Panc1 (cell line): ENCODE results near the gene ELMO2. TPM values are rescaled to one million over a fixed set of nuclear protein-coding genes. Genes with fewer than 3 reads are reported as not detected.

Experiments used
- ATAC-seq: fragments of 200-7000 bp; cut with Tn5 transposase; 2 replicates; pipeline ENCODE4 v1.9.1; 2020; ENCODE audit warnings: mild to moderate bottlenecking, moderate library complexity
- BruUV-seq: library from RNA; stranded (reverse); fragments of 400-500 nt; replicated peaks from 2 replicates; lab custom pipeline; 2021; lab: Mats Ljungman, UMichigan
- CTCF ChIA-PET: fragments of 300-600 bp; sonication (Branson Sonifier 250); formaldehyde crosslinking; loops from one replicate; lab custom pipeline; 2022; ENCODE audit warnings: antibody characterized with exemption; lab: Charles Lee
- POLR2A ChIA-PET: fragments of 300-600 bp; sonication (Branson Sonifier 250); formaldehyde crosslinking; loops from one replicate; lab custom pipeline; 2022; ENCODE audit warnings: antibody characterized with exemption; lab: Charles Lee
- DNase-seq: peaks from one replicate; pipeline ENCODE4 v3.0.0-alpha.2; 2010; ENCODE audit warnings: low read depth, low spot score
- H3K27ac ChIP-seq: 2 replicates; pipeline ENCODE4 v1.5.1; 2011; ENCODE audit warnings: mild to moderate bottlenecking, low read length, inconsistent platforms
- H3K27me3 ChIP-seq: fragments of 200-500 bp; sonication (Bioruptor generic); 2 replicates; pipeline ENCODE4 v1.6.0; 2014; ENCODE audit warnings: low read length, inconsistent platforms; ENCODE audit not compliant: control insufficient read depth, insufficient read depth
- H3K36me3 ChIP-seq: fragments of 200-500 bp; sonication (Bioruptor generic); 2 replicates; pipeline ENCODE4 v1.5.1; 2014; ENCODE audit warnings: inconsistent platforms, mild to moderate bottlenecking, low read length, moderate library complexity; ENCODE audit not compliant: control insufficient read depth, insufficient read depth
- H3K4me1 ChIP-seq: 2 replicates; pipeline ENCODE4 v1.5.1; 2011; ENCODE audit warnings: inconsistent platforms, mild to moderate bottlenecking, low read length, moderate library complexity; ENCODE audit not compliant: control insufficient read depth, insufficient read depth
- H3K4me3 ChIP-seq, 2 experiments: 2 replicates each; pipeline ENCODE4 v1.5.1; 2011 to 2012; ENCODE audit warnings: low read depth in 2 of 2, low read length in 2 of 2, mild to moderate bottlenecking in 2 of 2, inconsistent platforms in 1 of 2, moderate library complexity in 1 of 2
- H3K9me3 ChIP-seq: fragments of 200-500 bp; sonication (Bioruptor generic); 2 replicates; pipeline ENCODE4 v1.5.1; 2014; ENCODE audit warnings: low read depth, mild to moderate bottlenecking, inconsistent platforms, low read length, moderate library complexity; ENCODE audit not compliant: control insufficient read depth, insufficient read depth
- CTCF ChIP-seq: fragments of 450-650 bp; IDR thresholded peaks from 2 replicates; pipeline ENCODE4 v1.5.1; 2017; ENCODE audit warnings: mild to moderate bottlenecking
- POLR2AphosphoS5 ChIP-seq: IDR thresholded peaks from 2 replicates; pipeline ENCODE4 v1.6.1; 2012; ENCODE audit warnings: mild to moderate bottlenecking, low read depth, low read length, moderate library complexity
- REST ChIP-seq, 2 experiments: IDR thresholded peaks; 2 replicates each; pipeline ENCODE4 v1.6.1; 2011 to 2012; ENCODE audit warnings: low read depth in 2 of 2, control low read depth in 1 of 2, low read length in 1 of 2, mild to moderate bottlenecking in 1 of 2, moderate library complexity in 1 of 2; ENCODE audit not compliant: insufficient read depth in 1 of 2
- SIN3A ChIP-seq: IDR thresholded peaks from 2 replicates; pipeline ENCODE4 v1.6.1; 2012; ENCODE audit warnings: low read depth, mild to moderate bottlenecking, low read length, moderate library complexity, borderline replicate concordance; ENCODE audit not compliant: insufficient read depth
- TCF7L2 ChIP-seq: IDR thresholded peaks from 2 replicates; pipeline ENCODE4 v1.6.1; 2011; ENCODE audit warnings: mild to moderate bottlenecking, low read depth, low read length, inconsistent platforms
- in situ Hi-C: cut with HindIII; loops from 2 replicates; pipeline ENCODE4 v1.10.0; 2016; ENCODE audit warnings: low sequenced_read_pairs, low pct_unique_long_range_greater_than_20kb
- intact Hi-C: fragments of 100-400 bp; cut with micrococcal nuclease; formaldehyde crosslinking; loops from one replicate; pipeline ENCODE4 v1.10.0; 2022; ENCODE audit not compliant: unreplicated experiment
- total RNA-seq: library from RNA; stranded (reverse); gene quantifications from one replicate; pipeline ENCODE4 v1.2.1, GENCODE V29; 2021; ENCODE audit not compliant: unreplicated experiment

Gene ELMO2
- total RNA-seq, 1 experiment from 2014 or later, result 40.4 TPM

- no TSS peak for BruUV-seq
- ATAC-seq (no peak), DNase-seq (no peak)
- peaks cover 11% of the 10 kb centered on the region for H3K27me3 ChIP-seq
- in situ Hi-C loops, result no loop called here
- ChIA-PET CTCF (no interaction called here), POLR2A (no interaction called here)
- TF ChIP-seq POLR2AphosphoS5 (no peak), TCF7L2 (no peak), SIN3A (no peak), REST (IDR thresholded peaks at IDR 0.05; ENCODE audit: insufficient read depth in 1 of 2, low read depth in 2 of 2, low read length in 1 of 2) (no peak), CTCF (no peak)
- no peaks in the 10 kb centered on the region for H3K4me1 ChIP-seq
- no peak overlapping the region for H3K27ac ChIP-seq
- intact Hi-C loops, result no loop called here
- H3K9me3 ChIP-seq, result no peaks in the 10 kb centered on the region
- no peaks in the 10 kb centered on the region for H3K36me3 ChIP-seq
- H3K4me3 ChIP-seq, result no peak overlapping the region
Measured at GRCh38 chr20:46434597-46434996, 28.2 kb upstream of the ELMO2 start.

GRCh38 chr20:46433051-46433450 lies 26.6 kb upstream of the ELMO2 start:
- ChIA-PET POLR2A (no interaction called here), CTCF (interaction anchor here (0.6 kb wide), 1 partner anchor 10 kb away, joined by 3 read pairs; no protein-coding TSS in a partner anchor)
- no TSS peak for BruUV-seq
- ATAC-seq, result no peak
- Histone ChIP-seq H3K27ac (no peak overlapping the region), H3K4me1 (no peaks in the 10 kb centered on the region), H3K36me3 (no peaks in the 10 kb centered on the region), H3K27me3 (peaks cover 15% of the 10 kb centered on the region), H3K4me3 (no peak overlapping the region), H3K9me3 (no peaks in the 10 kb centered on the region)
- no peak for TF ChIP-seq POLR2AphosphoS5
- TF ChIP-seq TCF7L2, result no peak
- no peak for TF ChIP-seq REST (IDR thresholded peaks at IDR 0.05; ENCODE audit: insufficient read depth in 1 of 2, low read depth in 2 of 2, low read length in 1 of 2)
- TF ChIP-seq SIN3A, result no peak
- TF ChIP-seq CTCF, result no peak
- intact Hi-C loops (no loop called here), in situ Hi-C loops (no loop called here)
- no peak for DNase-seq
